ENCODE measurements around the gene GPR143. TPM values are rescaled to one million over a fixed set of nuclear protein-coding genes. Genes with fewer than 3 reads are reported as not detected.
A peak's percentile ranks its signal among the peaks of the same experiment; 100 is the strongest.
"Not testable (repeated sequence)": the region's sequence is repeated elsewhere in the genome, so short reads cannot be mapped to it uniquely, and the experiment has no call there.

The GPR143 gene
- total RNA-seq, result not detected

GRCh38 chrX:9765737-9766097 lies at the start of gene GPR143:
GPR143 (minus strand) TSS chrX:9765847; CDS start chrX:9765817, 30 bp downstream.
- H3K4me1 Mint-ChIP-seq, result peaks cover 3% of the 10 kb centered on the region
- no peak within 1 kb of the TSS for H3K4me3 Mint-ChIP-seq
- no peaks in the 10 kb centered on the region for H3K36me3 Mint-ChIP-seq (ENCODE audit: low read depth)
- POLR2A ChIA-PET, result no interaction called here
- H3K27me3 Mint-ChIP-seq, result peaks cover 15% of the 10 kb centered on the region
- CTCF ChIA-PET, result no interaction called here
- H3K27ac Mint-ChIP-seq, result no peak within 1 kb of the TSS
- DNase-seq, result no peak
- no peaks in the 10 kb centered on the region for H3K9me3 Mint-ChIP-seq

DNA sequence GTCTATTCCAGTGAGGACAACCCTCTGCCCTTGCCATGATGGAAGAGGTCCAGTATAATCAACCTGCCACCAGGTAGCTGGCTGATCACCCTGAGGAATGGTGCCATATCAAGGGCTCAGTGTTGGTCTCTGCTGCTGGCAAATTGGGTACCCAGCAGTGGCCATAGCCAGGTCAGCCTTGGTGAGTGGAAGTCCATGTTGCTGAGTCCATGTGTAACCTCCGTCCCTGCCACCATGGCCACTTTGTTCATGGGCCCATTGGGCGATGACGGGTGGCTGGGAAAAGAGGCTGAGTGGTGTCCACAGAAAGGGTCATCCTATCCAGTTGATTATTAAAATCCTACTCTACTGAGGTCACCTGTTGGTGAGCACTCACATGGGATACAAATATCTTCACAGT lies 45.4 kb upstream of the GPR143 start:
- POLR2A ChIA-PET; H3K4me3 Mint-ChIP-seq; H3K27me3 Mint-ChIP-seq; H3K4me1 Mint-ChIP-seq; H3K9me3 Mint-ChIP-seq; DNase-seq; H3K36me3 Mint-ChIP-seq (ENCODE audit: low read depth); CTCF ChIA-PET; H3K27ac Mint-ChIP-seq: not testable (repeated sequence)

GRCh38 chrX:9809876-9810275 lies 44.2 kb upstream of the GPR143 start:
- H3K9me3 Mint-ChIP-seq; H3K4me3 Mint-ChIP-seq; POLR2A ChIA-PET; H3K27me3 Mint-ChIP-seq; H3K27ac Mint-ChIP-seq; CTCF ChIA-PET; DNase-seq; H3K36me3 Mint-ChIP-seq (ENCODE audit: low read depth); H3K4me1 Mint-ChIP-seq: not testable (repeated sequence)

DNA sequence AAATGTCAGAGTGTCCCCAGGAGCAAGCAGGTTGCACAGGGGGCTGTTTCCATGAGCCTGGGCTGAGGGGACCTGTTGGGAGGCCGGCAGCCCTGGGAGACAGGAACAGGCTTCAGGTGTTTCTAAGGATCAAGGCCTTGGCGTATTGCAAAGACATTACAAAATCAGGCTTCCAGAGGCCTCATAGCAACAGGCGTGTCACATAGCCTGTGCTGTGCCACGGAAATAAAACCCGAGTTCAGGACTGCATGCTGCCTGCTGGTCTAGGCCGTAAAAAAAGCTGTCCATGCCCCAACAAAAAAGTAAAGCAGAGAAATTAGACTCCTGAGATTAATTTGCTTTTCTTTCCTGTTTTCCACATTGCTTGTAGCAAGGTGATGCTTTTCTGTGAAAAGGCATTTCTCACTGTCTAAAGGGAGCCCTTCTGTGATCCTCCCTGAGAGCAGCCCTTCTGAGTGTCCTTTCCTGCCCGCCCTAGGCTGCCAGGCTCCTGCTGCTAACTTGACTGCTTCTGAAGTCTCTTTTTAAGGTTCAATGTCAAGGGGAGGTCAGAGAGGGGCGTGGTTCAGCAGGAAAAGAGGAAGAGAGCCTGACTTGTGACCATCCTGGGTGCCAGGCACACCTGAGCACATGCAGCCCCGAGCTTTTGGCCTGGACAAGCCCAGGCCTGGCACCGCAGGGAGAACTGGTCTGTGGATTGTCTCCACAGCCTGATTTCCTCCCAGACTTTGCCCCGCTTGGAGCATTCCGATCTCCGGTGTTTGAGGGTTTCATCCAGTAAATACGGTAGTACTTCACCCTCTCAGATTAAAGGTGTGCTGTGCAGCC lies 41.9 kb upstream of the GPR143 start:
- ChIA-PET CTCF (no interaction called here), POLR2A (no interaction called here)
- no peaks in the 10 kb centered on the region for H3K9me3 Mint-ChIP-seq
- H3K27ac Mint-ChIP-seq, result no peak overlapping the region
- no peak for DNase-seq
- H3K4me3 Mint-ChIP-seq, result no peak overlapping the region
- no peaks in the 10 kb centered on the region for H3K4me1 Mint-ChIP-seq
- H3K36me3 Mint-ChIP-seq (ENCODE audit: low read depth), result no peaks in the 10 kb centered on the region
- no peaks in the 10 kb centered on the region for H3K27me3 Mint-ChIP-seq

- no peak overlapping the region for H3K4me3 Mint-ChIP-seq
- H3K4me1 Mint-ChIP-seq, result no peaks in the 10 kb centered on the region
- H3K27me3 Mint-ChIP-seq, result no peaks in the 10 kb centered on the region
- no peaks in the 10 kb centered on the region for H3K9me3 Mint-ChIP-seq
- no peaks in the 10 kb centered on the region for H3K36me3 Mint-ChIP-seq (ENCODE audit: low read depth)
- H3K27ac Mint-ChIP-seq, result no peak overlapping the region
- POLR2A ChIA-PET, result no interaction called here
- CTCF ChIA-PET, result no interaction called here
- no peak for DNase-seq
Measured at GRCh38 chrX:9805956-9806355, 40.3 kb upstream of the GPR143 start.

DNA sequence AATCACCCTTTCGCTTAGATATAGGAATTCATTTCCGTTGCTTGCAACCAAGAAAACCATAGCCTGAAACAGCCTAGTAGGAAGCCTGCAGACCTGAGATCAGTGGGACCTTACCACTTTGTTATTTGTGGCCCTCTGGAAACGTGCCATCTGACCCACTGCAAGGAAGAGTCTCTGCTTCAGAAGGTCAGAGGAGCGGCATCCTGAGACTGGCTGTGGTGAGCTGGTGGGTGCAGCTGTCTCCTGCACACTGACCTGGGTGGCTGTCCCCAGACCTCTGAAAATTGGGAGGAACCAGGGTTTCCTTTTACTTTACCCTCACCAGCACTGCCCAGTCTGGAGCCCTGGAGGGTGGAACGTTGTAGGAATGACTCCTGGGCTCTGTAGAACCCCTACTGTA lies 38.8 kb upstream of the GPR143 start:
- POLR2A ChIA-PET, result no interaction called here
- Mint-ChIP-seq H3K36me3 (ENCODE audit: low read depth) (no peaks in the 10 kb centered on the region), H3K4me1 (no peaks in the 10 kb centered on the region), H3K4me3 (no peak overlapping the region), H3K27me3 (no peaks in the 10 kb centered on the region), H3K27ac (no peak overlapping the region), H3K9me3 (peaks cover 6% of the 10 kb centered on the region)
- no peak for DNase-seq
- CTCF ChIA-PET, result no interaction called here

- H3K27ac Mint-ChIP-seq, result no peak overlapping the region
- H3K27me3 Mint-ChIP-seq, result no peaks in the 10 kb centered on the region
- no peaks in the 10 kb centered on the region for H3K4me1 Mint-ChIP-seq
- no peak overlapping the region for H3K4me3 Mint-ChIP-seq
- H3K9me3 Mint-ChIP-seq, result peaks cover 6% of the 10 kb centered on the region
- no peak for DNase-seq
- no peaks in the 10 kb centered on the region for H3K36me3 Mint-ChIP-seq (ENCODE audit: low read depth)
- POLR2A ChIA-PET, result no interaction called here
- CTCF ChIA-PET, result interaction anchor here (0.6 kb wide), 2 partner anchors 61 to 822 kb away, joined by 3 read pairs; no protein-coding TSS in a partner anchor
Measured at GRCh38 chrX:9802737-9803136, 37.1 kb upstream of the GPR143 start.

GRCh38 chrX:9797384-9798360 lies 32.0 kb upstream of the GPR143 start:
- peaks cover 10% of the 10 kb centered on the region for H3K9me3 Mint-ChIP-seq
- no peaks in the 10 kb centered on the region for H3K4me1 Mint-ChIP-seq
- ChIA-PET POLR2A (no interaction called here), CTCF (no interaction called here)
- H3K27ac Mint-ChIP-seq, result no peak overlapping the region
- no peak for DNase-seq
- H3K4me3 Mint-ChIP-seq, result no peak overlapping the region
- H3K27me3 Mint-ChIP-seq, result peaks cover 5% of the 10 kb centered on the region
- H3K36me3 Mint-ChIP-seq (ENCODE audit: low read depth), result no peaks in the 10 kb centered on the region

- H3K9me3 Mint-ChIP-seq, result peaks cover 4% of the 10 kb centered on the region
- H3K27ac Mint-ChIP-seq, result no peak overlapping the region
- CTCF ChIA-PET, result no interaction called here
- H3K27me3 Mint-ChIP-seq, result peaks cover 10% of the 10 kb centered on the region
- no peaks in the 10 kb centered on the region for H3K4me1 Mint-ChIP-seq
- H3K4me3 Mint-ChIP-seq, result no peak overlapping the region
- POLR2A ChIA-PET, result no interaction called here
- DNase-seq, result no peak
- no peaks in the 10 kb centered on the region for H3K36me3 Mint-ChIP-seq (ENCODE audit: low read depth)
Measured at GRCh38 chrX:9794495-9794894, 28.8 kb upstream of the GPR143 start.

GRCh38 chrX:9790866-9791265 lies 25.2 kb upstream of the GPR143 start:
- POLR2A ChIA-PET, result no interaction called here
- peaks cover 30% of the 10 kb centered on the region for H3K27me3 Mint-ChIP-seq
- peaks cover 4% of the 10 kb centered on the region for H3K9me3 Mint-ChIP-seq
- no peak overlapping the region for H3K27ac Mint-ChIP-seq
- CTCF ChIA-PET, result no interaction called here
- H3K4me3 Mint-ChIP-seq, result no peak overlapping the region
- no peaks in the 10 kb centered on the region for H3K4me1 Mint-ChIP-seq
- no peak for DNase-seq
- H3K36me3 Mint-ChIP-seq (ENCODE audit: low read depth), result no peaks in the 10 kb centered on the region

GRCh38 chrX:9789555-9789954 lies 23.9 kb upstream of the GPR143 start:
- Mint-ChIP-seq H3K27me3 (peaks cover 32% of the 10 kb centered on the region), H3K4me1 (no peaks in the 10 kb centered on the region), H3K27ac (no peak overlapping the region), H3K4me3 (no peak overlapping the region), H3K36me3 (ENCODE audit: low read depth) (no peaks in the 10 kb centered on the region), H3K9me3 (no peaks in the 10 kb centered on the region)
- POLR2A ChIA-PET, result no interaction called here
- CTCF ChIA-PET, result no interaction called here
- no peak for DNase-seq

DNA sequence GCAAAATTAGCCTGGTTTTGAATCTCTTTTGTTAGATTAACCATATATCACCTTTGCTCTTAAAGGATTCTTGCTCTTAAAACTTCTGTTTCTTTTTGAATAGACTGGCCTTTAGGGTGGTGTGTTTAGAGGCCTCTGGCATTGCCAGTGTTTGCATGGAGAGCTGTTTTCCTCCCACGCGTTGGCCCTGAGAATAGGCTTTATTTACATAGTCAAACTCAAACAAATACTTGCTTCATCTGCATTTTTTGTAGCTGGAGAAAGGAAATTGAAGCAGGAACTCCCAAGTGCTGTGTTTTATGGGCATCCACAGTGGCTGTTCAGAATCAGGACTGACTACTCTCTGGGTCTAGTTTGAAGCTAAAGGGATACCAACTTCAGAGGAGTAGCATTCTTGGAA lies 23.3 kb upstream of the GPR143 start:
- no peaks in the 10 kb centered on the region for H3K4me1 Mint-ChIP-seq
- no peak overlapping the region for H3K27ac Mint-ChIP-seq
- no peaks in the 10 kb centered on the region for H3K36me3 Mint-ChIP-seq (ENCODE audit: low read depth)
- no peaks in the 10 kb centered on the region for H3K9me3 Mint-ChIP-seq
- no peak for DNase-seq
- H3K4me3 Mint-ChIP-seq, result no peak overlapping the region
- ChIA-PET CTCF (no interaction called here), POLR2A (no interaction called here)
- peaks cover 39% of the 10 kb centered on the region for H3K27me3 Mint-ChIP-seq

DNA sequence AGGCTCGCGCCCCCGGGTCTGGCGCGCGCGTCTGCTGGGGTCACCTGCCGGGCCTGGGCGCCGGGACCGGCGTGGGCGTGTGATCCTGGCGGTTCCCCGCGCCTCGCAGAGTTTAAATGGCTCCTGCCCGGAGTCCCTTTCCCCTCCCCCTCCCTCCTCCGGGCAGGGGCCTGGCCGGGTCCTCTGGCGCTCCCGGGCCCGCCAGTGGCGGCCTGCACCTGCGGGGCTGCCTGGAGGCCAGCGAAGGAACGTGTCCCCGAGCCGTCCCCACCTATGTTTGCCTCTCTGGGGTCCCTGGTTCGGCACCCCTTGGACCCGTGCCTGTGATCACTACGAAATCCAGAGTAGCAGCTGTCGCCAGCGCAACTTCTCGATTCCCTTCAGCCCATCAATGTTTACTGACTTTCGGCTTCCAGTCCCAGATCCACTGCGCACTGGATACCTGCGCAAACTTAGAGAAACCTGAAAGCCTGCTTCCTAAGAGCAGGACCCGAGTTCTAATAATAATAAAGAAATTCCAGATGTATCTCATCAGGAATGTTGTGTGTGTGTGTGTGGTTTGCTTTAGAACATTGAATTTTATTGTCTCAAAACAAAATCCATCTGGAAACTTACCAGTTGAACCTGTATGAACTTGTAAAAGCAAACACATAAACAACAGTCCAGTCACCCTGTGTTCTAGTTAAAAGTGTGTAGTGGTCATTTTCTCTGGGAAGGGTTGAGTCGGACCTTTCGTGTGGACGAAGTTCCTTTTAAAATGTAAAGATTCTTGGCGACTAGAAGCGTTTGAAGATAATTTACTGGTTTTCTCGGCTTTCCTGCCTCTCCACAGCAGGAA lies 21.4 kb upstream of the GPR143 start:
- Mint-ChIP-seq H3K4me3 (peak overlapping the region; percentile 54), H3K4me1 (no peaks in the 10 kb centered on the region), H3K27ac (no peak overlapping the region), H3K27me3 (peaks cover 42% of the 10 kb centered on the region), H3K36me3 (ENCODE audit: low read depth) (no peaks in the 10 kb centered on the region), H3K9me3 (no peaks in the 10 kb centered on the region)
- DNase-seq, result no peak
- ChIA-PET POLR2A (no interaction called here), CTCF (no interaction called here)

All from activated CD4-positive, alpha-beta T cell treated with anti-CD3 and anti-CD28 coated beads, Interleukin-2, amount 10 ng/mL, durations not matched to agents 7 days and 5 days (primary cell).